Esophagus (tissue), 2 donors: ENCODE results near the gene RAB34. TPM values are rescaled to one million over a fixed set of nuclear protein-coding genes. Genes with fewer than 3 reads are reported as not detected.
"Not testable (repeated sequence)": the region's sequence is repeated elsewhere in the genome, so short reads cannot be mapped to it uniquely, and the experiment has no call there.

ENCODE experiments used
- H3K27ac ChIP-seq, 2 donors: one replicate each; pipeline ENCODE4 v1.5.1; 2013; ENCODE audit warnings: low read depth in 2 of 2, mild to moderate bottlenecking in 2 of 2, inconsistent platforms in 1 of 2, low read length in 1 of 2, moderate library complexity in 1 of 2
- H3K27me3 ChIP-seq, 2 donors: one replicate each; pipeline ENCODE4 v1.6.1; 2013; ENCODE audit warnings: low read length in 2 of 2, control low read depth in 1 of 2, mild to moderate bottlenecking in 1 of 2; ENCODE audit not compliant: insufficient read depth in 2 of 2, control insufficient read depth in 1 of 2
- H3K36me3 ChIP-seq, 2 donors: one replicate each; pipeline ENCODE4 v1.6.1; 2013; ENCODE audit warnings: low read length in 1 of 2; ENCODE audit not compliant: control insufficient read depth in 2 of 2, insufficient read depth in 2 of 2
- H3K4me1 ChIP-seq, 2 donors: one replicate each; pipeline ENCODE4 v1.6.1; 2013; ENCODE audit warnings: low read length in 1 of 2; ENCODE audit not compliant: control insufficient read depth in 2 of 2, insufficient read depth in 2 of 2
- H3K4me3 ChIP-seq, 2 donors: one replicate each; pipeline ENCODE4 v1.5.1; 2013; ENCODE audit warnings: low read length in 2 of 2, mild to moderate bottlenecking in 2 of 2, low read depth in 1 of 2, moderate library complexity in 1 of 2
- H3K9me3 ChIP-seq, 2 donors: one replicate each; pipeline ENCODE4 v1.6.1; 2013; ENCODE audit warnings: mild to moderate bottlenecking in 2 of 2, low read depth in 1 of 2, low read length in 1 of 2, moderate library complexity in 1 of 2; ENCODE audit not compliant: control insufficient read depth in 2 of 2, insufficient read depth in 1 of 2
- WGBS, 2 donors: extraction: QIAGEN DNeasy Blood & Tissue Kit; methylation state at CpG; one replicate each; pipeline ENCODE4 v1.1.7; 2013; 5-methylcytosine and 5-hydroxymethylcytosine counted together
- polyA plus RNA-seq, 2 donors: library from polyadenylated mRNA; stranded (reverse); fragments of 200-250 nt; gene quantifications; one replicate each; pipeline ENCODE4 v1.2.3, GENCODE V29; 2013
- donor health status: healthy with polysubstance abuse.
- donor health status: Bipolar disorder and iron deficiency.

Gene RAB34
- polyA plus RNA-seq, 2 donors, result 31.5 to 42.2 TPM

- Histone ChIP-seq H3K27ac (peak overlapping the region; percentile 86 to 93), H3K36me3 (peaks cover 0 to 15% of the 10 kb centered on the region in 2 donors), H3K4me1 (peaks cover 0 to 19% of the 10 kb centered on the region in 2 donors), H3K27me3 (no peaks in the 10 kb centered on the region), H3K4me3 (peak overlapping the region; percentile 70 to 80), H3K9me3 (no peaks in the 10 kb centered on the region)
- 0 to 1% methylated on average over 57 of the region's 57 CpGs for WGBS, 2 donors
Measured at GRCh38 chr17:28726627-28727491, 9.2 kb upstream of the RAB34 start.

DNA sequence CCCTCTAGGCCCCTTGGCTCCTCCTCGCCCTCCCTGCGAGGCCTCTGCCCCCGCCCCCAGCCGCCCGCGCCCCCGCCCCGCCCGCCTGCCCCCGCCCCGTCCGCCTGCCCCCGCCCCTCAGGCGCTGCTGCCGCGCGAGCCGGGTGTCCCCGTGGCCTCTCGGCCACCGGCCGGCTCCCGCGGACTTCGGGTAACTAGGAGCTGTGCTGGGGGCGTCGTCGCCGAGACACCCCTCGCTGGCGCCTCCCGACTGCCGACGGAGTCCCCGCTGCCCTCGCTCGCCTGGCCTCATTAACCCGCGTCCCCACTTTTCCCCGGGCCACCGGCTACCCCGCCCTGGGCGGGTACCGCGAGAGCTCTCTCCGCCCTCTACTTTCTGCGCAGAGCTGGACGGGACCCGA, 8.6 kb upstream of the RAB34 start, which contains the start of gene TLCD1:
Gene TLCD1, minus strand, starts transcription at position 8 of the 401 bp plus-strand sequence. CDS start 136 bp downstream, outside the sequence.
- H3K36me3 ChIP-seq, result peaks cover 0 to 17% of the 10 kb centered on the region in 2 donors
- H3K27me3 ChIP-seq, result no peaks in the 10 kb centered on the region
- H3K9me3 ChIP-seq, result no peaks in the 10 kb centered on the region
- 0 to 1% methylated on average over 31 to 49 of the region's 49 CpGs for whole genome bisulfite sequencing, 2 donors
- H3K27ac ChIP-seq, result peak within 1 kb of the TSS; percentile 86 to 93
- H3K4me1 ChIP-seq, result peaks cover 0 to 19% of the 10 kb centered on the region in 2 donors
- H3K4me3 ChIP-seq, result peak within 1 kb of the TSS; percentile 70 to 80

DNA sequence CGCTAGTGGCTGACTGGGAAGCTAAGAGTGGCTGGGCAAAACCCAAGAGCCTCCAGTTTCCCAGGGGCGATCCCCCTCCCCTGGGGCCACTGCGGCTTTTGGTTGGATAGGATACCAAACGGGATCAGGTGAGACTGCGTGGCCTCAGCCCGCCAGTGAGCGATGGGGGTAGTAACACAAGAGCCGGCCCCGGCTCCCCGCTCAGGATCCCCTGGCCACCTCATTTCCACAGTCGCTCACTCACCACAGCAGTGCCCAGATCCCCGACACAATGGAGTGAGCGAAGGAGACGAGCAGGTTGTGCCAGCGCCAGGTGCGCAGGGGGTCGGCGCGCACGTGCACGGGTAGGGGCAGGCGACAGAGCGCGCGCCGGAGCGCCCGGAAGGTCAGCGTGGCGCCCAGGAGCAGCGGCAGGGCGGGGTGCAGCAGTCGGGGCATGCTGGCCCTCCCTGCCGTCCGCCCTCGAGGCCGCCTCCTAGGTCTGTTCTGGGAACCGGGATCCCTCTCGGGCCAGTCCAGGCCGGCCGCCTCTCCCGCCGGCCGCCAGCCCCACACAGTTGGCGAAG, 8.1 kb upstream of the RAB34 start:
- Histone ChIP-seq H3K4me3 (peak overlapping the region; percentile 50 to 80), H3K9me3 (no peaks in the 10 kb centered on the region), H3K27ac (peak overlapping the region; percentile 53 to 93), H3K36me3 (peaks cover 0 to 17% of the 10 kb centered on the region in 2 donors), H3K4me1 (peaks cover 0 to 19% of the 10 kb centered on the region in 2 donors), H3K27me3 (no peaks in the 10 kb centered on the region)
- 1 to 2% methylated on average over 40 to 45 of the region's 45 CpGs for WGBS, 2 donors

- Histone ChIP-seq H3K27ac (peak overlapping the region; percentile 53 to 93), H3K4me3 (peak overlapping the region; percentile 50 to 80), H3K27me3 (no peaks in the 10 kb centered on the region), H3K36me3 (peaks cover 0 to 17% of the 10 kb centered on the region in 2 donors), H3K4me1 (peaks cover 0 to 19% of the 10 kb centered on the region in 2 donors), H3K9me3 (no peaks in the 10 kb centered on the region)
- 19 to 20% methylated on average over 20 of the region's 20 CpGs for WGBS, 2 donors
Measured at GRCh38 chr17:28725166-28725659, 7.5 kb upstream of the RAB34 start.

- WGBS, 2 donors, result 65 to 72% methylated on average over 10 of the region's 10 CpGs
- Histone ChIP-seq H3K4me3 (peak overlapping the region in 1 of 2 donors; percentile 80), H3K27ac (peak overlapping the region; percentile 53 to 93)
Measured at GRCh38 chr17:28724500-28725165, 7.0 kb upstream of the RAB34 start.

DNA sequence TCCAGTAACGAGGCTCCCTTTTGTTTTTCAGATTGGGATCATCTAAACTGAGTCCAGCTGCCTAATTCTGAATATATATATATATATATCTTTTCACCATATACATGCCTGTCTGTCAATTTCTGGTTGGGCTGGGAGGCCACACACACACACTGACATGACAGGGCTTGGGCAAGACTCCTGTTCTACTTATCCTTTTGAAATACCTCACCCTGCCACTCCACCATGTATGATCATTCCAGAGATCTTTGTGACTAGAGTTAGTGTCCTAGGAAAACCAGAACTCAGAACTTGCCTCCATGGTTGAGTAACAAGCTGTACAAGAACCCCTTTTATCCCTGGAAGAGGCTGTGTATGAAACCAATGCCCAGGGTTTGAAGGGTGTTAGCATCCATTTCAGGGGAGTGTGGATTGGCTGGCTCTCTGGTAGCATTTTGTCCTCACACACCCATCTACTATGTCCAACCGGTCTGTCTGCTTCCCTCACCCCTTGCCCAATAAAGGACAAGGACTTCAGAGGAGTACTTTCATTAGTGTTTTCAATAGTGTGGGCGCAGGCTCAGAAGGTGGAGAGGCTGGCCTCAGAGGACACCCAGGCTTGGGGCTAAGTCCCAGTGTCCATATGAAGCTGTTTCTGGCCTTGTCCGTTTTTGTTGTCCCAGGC, 6.3 kb upstream of the RAB34 start:
- H3K4me3 ChIP-seq, H3K9me3 ChIP-seq, H3K27me3 ChIP-seq: not testable (repeated sequence)
- peaks cover 0 to 17% of the 10 kb centered on the region in 2 donors for H3K36me3 ChIP-seq
- WGBS, 2 donors, result 54 to 56% methylated on average over 4 of the region's 4 CpGs
- peak overlapping the region; percentile 30 to 93 for H3K27ac ChIP-seq
- peaks cover 0 to 19% of the 10 kb centered on the region in 2 donors for H3K4me1 ChIP-seq

More at GRCh38 chr17:28724500-28725165, 7.0 kb upstream of the RAB34 start:
- peaks cover 0 to 19% of the 10 kb centered on the region in 2 donors for H3K4me1 ChIP-seq
- H3K9me3 ChIP-seq, result no peaks in the 10 kb centered on the region
- peaks cover 0 to 17% of the 10 kb centered on the region in 2 donors for H3K36me3 ChIP-seq
- no peaks in the 10 kb centered on the region for H3K27me3 ChIP-seq

DNA sequence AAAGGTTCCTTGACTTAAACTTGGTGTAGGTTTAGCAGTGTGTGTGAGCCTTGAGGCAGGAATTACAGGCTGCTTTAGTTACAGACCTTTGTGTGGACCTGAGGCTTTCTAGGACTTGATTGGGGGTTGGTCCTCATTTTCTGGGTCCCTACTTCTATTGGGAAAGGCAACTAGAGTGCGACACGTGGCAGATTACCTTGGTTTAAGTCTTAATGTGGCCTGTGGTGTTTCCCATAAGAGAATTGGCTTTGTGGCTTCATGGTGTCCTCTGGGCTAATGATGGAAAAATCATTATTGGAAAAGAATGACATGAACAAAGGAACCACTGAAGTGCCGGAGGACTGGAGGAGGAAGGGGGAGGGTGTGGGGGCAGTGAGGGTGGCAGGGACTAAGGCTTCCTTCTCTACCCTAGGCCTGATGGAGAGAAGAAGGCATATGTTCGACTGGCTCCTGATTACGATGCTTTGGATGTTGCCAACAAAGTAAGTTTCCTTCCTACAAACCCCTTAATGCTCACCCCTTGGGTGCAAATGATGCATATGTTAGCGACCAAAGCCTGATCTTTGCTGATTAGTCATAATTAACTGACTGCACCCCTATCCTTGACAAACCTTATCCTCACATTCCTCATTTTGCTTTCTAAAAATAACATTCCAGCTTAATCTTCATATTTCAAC, 5.6 kb upstream of the RAB34 start:
- Histone ChIP-seq H3K4me3 (no peak overlapping the region), H3K36me3 (peaks cover 0 to 17% of the 10 kb centered on the region in 2 donors), H3K27ac (peak overlapping the region; percentile 43 to 73), H3K9me3 (no peaks in the 10 kb centered on the region), H3K27me3 (no peaks in the 10 kb centered on the region), H3K4me1 (peaks cover 0 to 19% of the 10 kb centered on the region in 2 donors)
- 65 to 70% methylated on average over 6 of the region's 6 CpGs for WGBS, 2 donors

GRCh38 chr17:28722417-28723158, 4.9 kb upstream of the RAB34 start:
- peaks cover 0 to 17% of the 10 kb centered on the region in 2 donors for H3K36me3 ChIP-seq
- no peaks in the 10 kb centered on the region for H3K9me3 ChIP-seq
- 57 to 66% methylated on average over 7 of the region's 7 CpGs for WGBS, 2 donors
- H3K27ac ChIP-seq, result peak overlapping the region; percentile 43 to 73
- H3K4me1 ChIP-seq, result peaks cover 0 to 19% of the 10 kb centered on the region in 2 donors
- H3K27me3 ChIP-seq, result no peaks in the 10 kb centered on the region
- H3K4me3 ChIP-seq, result no peak overlapping the region
